ENCODE measurements around the gene CRADD. TPM values are rescaled to one million over a fixed set of nuclear protein-coding genes. Genes with fewer than 3 reads are reported as not detected.
A peak's percentile ranks its signal among the peaks of the same experiment; 100 is the strongest.
"Not testable (repeated sequence)": the region's sequence is repeated elsewhere in the genome, so short reads cannot be mapped to it uniquely, and the experiment has no call there.

The CRADD gene
- total RNA-seq, 2 experiments from 2014 or later: 6.0 to 8.7 TPM

GRCh38 chr12:93860668-93861373 is 183.6 kb downstream of the CRADD start:
- H3K27ac Mint-ChIP-seq: peak overlapping the region; percentile 75
- H3K4me3 Mint-ChIP-seq: no peak overlapping the region
- H3K36me3 Mint-ChIP-seq: peaks cover 22% of the 10 kb centered on the region

GRCh38 chr12:93862424-93862823 is 185.2 kb downstream of the CRADD start:
- no peak for DNase-seq
- H3K27me3 Mint-ChIP-seq: no peaks in the 10 kb centered on the region
- peaks cover 34% of the 10 kb centered on the region for H3K36me3 Mint-ChIP-seq

More at GRCh38 chr12:93860668-93861373, 183.6 kb downstream of the CRADD start:
- H3K4me1 Mint-ChIP-seq: peaks cover 5% of the 10 kb centered on the region
- DNase-seq: no peak
- H3K9me3 Mint-ChIP-seq: peaks cover 5% of the 10 kb centered on the region
- no peaks in the 10 kb centered on the region for H3K27me3 Mint-ChIP-seq

GRCh38 chr12:93865751-93866150 is 188.6 kb downstream of the CRADD start:
- Mint-ChIP-seq H3K27ac (no peak overlapping the region), H3K4me1 (peaks cover 4% of the 10 kb centered on the region), H3K36me3 (peaks cover 37% of the 10 kb centered on the region), H3K9me3 (peaks cover 34% of the 10 kb centered on the region), H3K27me3 (no peaks in the 10 kb centered on the region), H3K4me3 (no peak overlapping the region)
- no peak for DNase-seq

More at GRCh38 chr12:93862424-93862823, 185.2 kb downstream of the CRADD start:
- H3K27ac Mint-ChIP-seq: no peak overlapping the region
- peaks cover 18% of the 10 kb centered on the region for H3K9me3 Mint-ChIP-seq
- H3K4me3 Mint-ChIP-seq: no peak overlapping the region
- H3K4me1 Mint-ChIP-seq: peaks cover 5% of the 10 kb centered on the region

GRCh38 chr12:93868771-93869170 is 191.6 kb downstream of the CRADD start:
- H3K4me3 Mint-ChIP-seq: no peak overlapping the region
- no peak overlapping the region for H3K27ac Mint-ChIP-seq
- H3K4me1 Mint-ChIP-seq: no peaks in the 10 kb centered on the region
- H3K9me3 Mint-ChIP-seq: peaks cover 56% of the 10 kb centered on the region
- DNase-seq: no peak
- H3K36me3 Mint-ChIP-seq: peaks cover 35% of the 10 kb centered on the region
- H3K27me3 Mint-ChIP-seq: no peaks in the 10 kb centered on the region

GRCh38 chr12:93870020-93870795 is 193.0 kb downstream of the CRADD start:
- H3K36me3 Mint-ChIP-seq: peaks cover 34% of the 10 kb centered on the region
- peaks cover 66% of the 10 kb centered on the region for H3K9me3 Mint-ChIP-seq
- H3K27ac Mint-ChIP-seq: no peak overlapping the region
- H3K4me3 Mint-ChIP-seq: no peak overlapping the region
- no peaks in the 10 kb centered on the region for H3K4me1 Mint-ChIP-seq
- H3K27me3 Mint-ChIP-seq: no peaks in the 10 kb centered on the region
- no peak for DNase-seq

GRCh38 chr12:93871566-93871965 is 194.4 kb downstream of the CRADD start:
- not testable (repeated sequence) for H3K4me3 Mint-ChIP-seq, DNase-seq, H3K27me3 Mint-ChIP-seq, H3K4me1 Mint-ChIP-seq, H3K27ac Mint-ChIP-seq
- Mint-ChIP-seq H3K36me3 (peaks cover 40% of the 10 kb centered on the region), H3K9me3 (peaks cover 68% of the 10 kb centered on the region)

GRCh38 chr12:93873561-93873960 is 196.4 kb downstream of the CRADD start:
- Mint-ChIP-seq H3K36me3 (peaks cover 31% of the 10 kb centered on the region), H3K9me3 (peaks cover 59% of the 10 kb centered on the region)

GRCh38 chr12:93875157-93875556 is 198.0 kb downstream of the CRADD start:
- H3K9me3 Mint-ChIP-seq: peaks cover 49% of the 10 kb centered on the region
- no peak overlapping the region for H3K27ac Mint-ChIP-seq
- DNase-seq: no peak
- H3K27me3 Mint-ChIP-seq: no peaks in the 10 kb centered on the region
- H3K4me3 Mint-ChIP-seq: no peak overlapping the region
- H3K36me3 Mint-ChIP-seq: peaks cover 27% of the 10 kb centered on the region
- no peaks in the 10 kb centered on the region for H3K4me1 Mint-ChIP-seq

More at GRCh38 chr12:93873561-93873960, 196.4 kb downstream of the CRADD start:
- DNase-seq: no peak
- Mint-ChIP-seq H3K27ac (no peak overlapping the region), H3K27me3 (no peaks in the 10 kb centered on the region), H3K4me1 (no peaks in the 10 kb centered on the region), H3K4me3 (no peak overlapping the region)

GRCh38 chr12:93876360-93876759 is 199.2 kb downstream of the CRADD start:
- Mint-ChIP-seq H3K4me3 (no peak overlapping the region), H3K4me1 (peaks cover 6% of the 10 kb centered on the region), H3K36me3 (peaks cover 27% of the 10 kb centered on the region), H3K9me3 (peaks cover 48% of the 10 kb centered on the region), H3K27me3 (no peaks in the 10 kb centered on the region), H3K27ac (no peak overlapping the region)
- no peak for DNase-seq

GRCh38 chr12:93877446-93877845 is 200.3 kb downstream of the CRADD start:
- H3K36me3 Mint-ChIP-seq: peaks cover 24% of the 10 kb centered on the region
- H3K4me1 Mint-ChIP-seq: peaks cover 6% of the 10 kb centered on the region
- no peaks in the 10 kb centered on the region for H3K27me3 Mint-ChIP-seq
- no peak for DNase-seq
- H3K4me3 Mint-ChIP-seq: no peak overlapping the region
- H3K9me3 Mint-ChIP-seq: peaks cover 38% of the 10 kb centered on the region
- no peak overlapping the region for H3K27ac Mint-ChIP-seq

- H3K9me3 Mint-ChIP-seq: peaks cover 19% of the 10 kb centered on the region
- no peak for DNase-seq
- no peak overlapping the region for H3K27ac Mint-ChIP-seq
These were observed 202.6 kb downstream of the CRADD start for GRCh38 chr12:93879476-93880421.

GRCh38 chr12:93880853-93881522 is 203.8 kb downstream of the CRADD start:
- peaks cover 9% of the 10 kb centered on the region for H3K9me3 Mint-ChIP-seq
- H3K36me3 Mint-ChIP-seq: peaks cover 7% of the 10 kb centered on the region
- no peaks in the 10 kb centered on the region for H3K27me3 Mint-ChIP-seq
- H3K27ac Mint-ChIP-seq: no peak overlapping the region
- DNase-seq: no peak
- no peak overlapping the region for H3K4me3 Mint-ChIP-seq
- peaks cover 6% of the 10 kb centered on the region for H3K4me1 Mint-ChIP-seq

More at GRCh38 chr12:93879476-93880421, 202.6 kb downstream of the CRADD start:
- Mint-ChIP-seq H3K36me3 (peaks cover 15% of the 10 kb centered on the region), H3K4me3 (no peak overlapping the region), H3K27me3 (no peaks in the 10 kb centered on the region), H3K4me1 (peaks cover 6% of the 10 kb centered on the region)

- Mint-ChIP-seq H3K4me1 (peaks cover 6% of the 10 kb centered on the region), H3K27me3 (no peaks in the 10 kb centered on the region), H3K4me3 (no peak overlapping the region), H3K9me3 (no peaks in the 10 kb centered on the region), H3K36me3 (peaks cover 3% of the 10 kb centered on the region), H3K27ac (no peak overlapping the region)
- DNase-seq: no peak
These were observed 205.6 kb downstream of the CRADD start for GRCh38 chr12:93882763-93883162.

GRCh38 chr12:93883436-93884154 is 206.4 kb downstream of the CRADD start:
- peaks cover 6% of the 10 kb centered on the region for H3K4me1 Mint-ChIP-seq
- DNase-seq: no peak
- H3K27ac Mint-ChIP-seq: no peak overlapping the region
- H3K9me3 Mint-ChIP-seq: no peaks in the 10 kb centered on the region
- no peak overlapping the region for H3K4me3 Mint-ChIP-seq
- H3K36me3 Mint-ChIP-seq: peaks cover 3% of the 10 kb centered on the region
- H3K27me3 Mint-ChIP-seq: no peaks in the 10 kb centered on the region

Measured in activated naive CD8-positive, alpha-beta T cell treated with anti-CD3 and anti-CD28 coated beads for 36 hours (primary cell).